WI38 (cell line): ENCODE data around the gene CLCA1.

Experiments
- H3K4me3 ChIP-seq: 2 replicates; pipeline ENCODE4 v1.5.1; 2011; ENCODE audit warnings: low read depth, mild to moderate bottlenecking, control low read depth, low read length
- CTCF ChIP-seq: IDR thresholded peaks from 2 replicates; pipeline ENCODE4 v1.5.1; 2012; ENCODE audit warnings: low read depth, mild to moderate bottlenecking, control low read depth, low read length

CLCA1 gene

GRCh38 chr1:86460998-86461397 is 7.7 kb upstream of the CLCA1 start:
- H3K4me3 ChIP-seq = no peak overlapping the region
- TF ChIP-seq CTCF = no peak

- H3K4me3 ChIP-seq = no peak overlapping the region
- TF ChIP-seq CTCF = no peak
Observed at GRCh38 chr1:86461482-86461881, 7.2 kb upstream of the CLCA1 start.

GRCh38 chr1:86464819-86465218 is 3.9 kb upstream of the CLCA1 start:
- no peak for TF ChIP-seq CTCF
- no peak overlapping the region for H3K4me3 ChIP-seq

GRCh38 chr1:86466109-86466844 is 2.5 kb upstream of the CLCA1 start:
- TF ChIP-seq CTCF = no peak
- H3K4me3 ChIP-seq = no peak overlapping the region

- no peak for TF ChIP-seq CTCF
- no peak overlapping the region for H3K4me3 ChIP-seq
Observed at GRCh38 chr1:86466986-86467385, 1.7 kb upstream of the CLCA1 start.

- TF ChIP-seq CTCF = no peak
- no peak overlapping the region for H3K4me3 ChIP-seq
Observed at GRCh38 chr1:86470859-86471258, 2.1 kb downstream of the CLCA1 start.

GRCh38 chr1:86471291-86471690 is 2.6 kb downstream of the CLCA1 start:
- no peak for TF ChIP-seq CTCF
- H3K4me3 ChIP-seq = no peak overlapping the region
